Erythroblast (primary cell): ENCODE results near the gene LAIR2.

Experiments
- DNase-seq, 2 experiments: peaks; one replicate each; lab custom pipeline; 2025; lab: John Stamatoyannopoulos, UW
- GATA1 ChIP-seq: IDR thresholded peaks from 2 replicates; pipeline ENCODE4 v1.6.1; 2011; ENCODE audit warnings: low read depth, mild to moderate bottlenecking, control low read depth, low read length, moderate library complexity
- POLR2A ChIP-seq: IDR thresholded peaks from 2 replicates; pipeline ENCODE4 v1.6.1; 2011; ENCODE audit warnings: mild to moderate bottlenecking, low read length

LAIR2 gene

GRCh38 chr19:54552913-54553310 is 50.3 kb downstream of the LAIR2 start:
- TF ChIP-seq POLR2A: no peak
- no peak for TF ChIP-seq GATA1
- DNase-seq: no peak

- no peak for TF ChIP-seq POLR2A
- no peak for TF ChIP-seq GATA1
- no peak for DNase-seq
Measured at GRCh38 chr19:54554006-54554405, 51.4 kb downstream of the LAIR2 start.

GRCh38 chr19:54554896-54555295 is 52.3 kb downstream of the LAIR2 start:
- DNase-seq: no peak
- TF ChIP-seq POLR2A (no peak), GATA1 (no peak)

DNA sequence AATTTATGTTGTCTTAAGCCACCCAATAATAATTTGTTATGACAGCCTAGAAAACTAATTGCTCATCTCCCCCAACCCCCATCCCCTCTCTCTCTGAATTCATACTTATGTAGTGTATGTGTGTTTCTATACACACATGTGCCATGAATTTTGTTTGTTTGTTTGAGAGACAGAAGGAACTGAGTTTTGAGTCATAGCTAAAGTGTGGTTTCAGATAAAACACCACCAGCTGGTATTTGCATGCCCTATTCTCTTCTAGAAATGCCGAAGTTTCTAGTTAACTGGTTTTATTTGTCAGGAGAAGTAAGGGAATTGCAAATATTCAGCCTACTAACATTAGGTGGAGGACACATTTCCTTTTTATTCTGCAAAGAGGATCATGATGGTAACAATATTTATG is 53.6 kb downstream of the LAIR2 start:
- no peak for TF ChIP-seq POLR2A
- no peak for TF ChIP-seq GATA1
- DNase-seq: no peak

GRCh38 chr19:54558339-54558738 is 55.7 kb downstream of the LAIR2 start:
- no peak for DNase-seq
- TF ChIP-seq POLR2A (no peak), GATA1 (no peak)
